ENCODE results near the gene NOX3.

GRCh38 chr6:155492061-155492735 is 36.6 kb upstream of the NOX3 start:
- TF ChIP-seq CTCF (conservative IDR thresholded peaks at IDR 0.05 in 1 of 2, IDR thresholded peaks at IDR 0.05 in 1 of 2; ENCODE audit: extremely low read depth in 1 of 2, insufficient read depth in 1 of 2, low read depth in 1 of 2, low read length in 2 of 2) (no peak), EZH2 (IDR thresholded peaks at IDR 0.05; ENCODE audit: borderline replicate concordance, low read length) (no peak)
